NCI-H1092 (cell line): Measurements from ENCODE around the gene KRTAP1-4.
"Not testable (repeated sequence)": the region's sequence is repeated elsewhere in the genome, so short reads cannot be mapped to it uniquely, and the experiment has no call there.

Experiments
- DNase-seq: peaks from one replicate; lab custom pipeline; 2025; lab: John Stamatoyannopoulos, UW

KRTAP1-4 gene

DNA sequence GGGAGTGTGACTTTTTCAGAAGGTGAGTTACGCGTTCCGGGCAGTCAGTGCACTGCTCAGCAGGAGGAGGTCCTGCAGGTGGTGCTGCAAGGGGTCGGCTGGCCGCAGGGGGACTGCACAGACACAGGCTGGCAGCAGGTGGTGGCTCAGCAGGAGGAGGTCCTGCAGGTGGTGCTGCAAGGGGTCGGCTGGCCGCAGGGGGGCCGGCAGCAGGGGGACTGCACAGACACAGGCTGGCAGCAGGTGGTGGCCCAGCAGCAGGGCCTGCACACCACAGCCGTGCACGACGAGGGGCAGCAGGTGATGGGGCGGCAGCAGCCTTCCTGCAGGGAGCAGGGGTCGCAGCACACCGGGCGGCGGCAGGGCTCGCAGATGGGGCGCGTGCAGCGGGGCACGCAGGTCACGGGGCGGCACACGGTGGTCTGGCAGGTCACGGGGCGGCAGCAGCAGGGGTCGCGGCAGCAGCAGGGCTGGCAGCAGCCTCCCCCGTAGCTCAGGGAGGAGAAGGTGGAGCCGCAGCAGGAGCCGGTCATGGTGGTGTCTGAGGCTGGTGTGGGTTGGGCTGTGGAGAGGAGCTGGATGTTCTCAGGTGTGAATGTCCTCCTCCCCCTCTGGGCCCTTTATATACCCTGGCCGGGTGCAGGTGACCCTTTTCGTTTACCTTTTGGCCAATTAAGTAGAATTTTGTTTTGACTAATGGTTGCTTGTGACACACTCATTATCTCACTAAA is 16.9 kb upstream of the KRTAP1-4 start, which contains the start of gene KRTAP2-1:
TSS of gene KRTAP2-1 (minus strand) at position 582 of the 731 bp plus-strand sequence. CDS start at position 533, 49 bp downstream.
- not testable (repeated sequence) for DNase-seq

DNA sequence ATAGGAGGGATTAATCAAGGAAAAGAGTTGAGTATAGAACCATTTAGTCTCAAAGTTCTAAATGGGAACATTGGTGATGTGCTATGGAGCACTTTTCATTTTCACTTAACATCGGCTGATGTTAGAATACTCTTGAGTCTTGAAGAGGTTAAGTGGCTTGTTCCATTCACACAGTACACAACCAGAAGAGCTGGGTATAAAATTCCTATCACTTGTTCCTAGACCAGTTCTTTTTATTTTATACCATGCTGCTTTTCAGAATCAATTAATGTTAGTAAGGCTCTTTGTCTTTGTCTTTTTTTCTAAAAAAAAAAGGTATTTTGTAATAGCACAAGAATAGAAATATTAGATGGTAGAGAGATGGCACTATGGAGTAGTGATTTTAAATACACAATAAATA is 13.0 kb upstream of the KRTAP1-4 start:
- no peak for DNase-seq

DNA sequence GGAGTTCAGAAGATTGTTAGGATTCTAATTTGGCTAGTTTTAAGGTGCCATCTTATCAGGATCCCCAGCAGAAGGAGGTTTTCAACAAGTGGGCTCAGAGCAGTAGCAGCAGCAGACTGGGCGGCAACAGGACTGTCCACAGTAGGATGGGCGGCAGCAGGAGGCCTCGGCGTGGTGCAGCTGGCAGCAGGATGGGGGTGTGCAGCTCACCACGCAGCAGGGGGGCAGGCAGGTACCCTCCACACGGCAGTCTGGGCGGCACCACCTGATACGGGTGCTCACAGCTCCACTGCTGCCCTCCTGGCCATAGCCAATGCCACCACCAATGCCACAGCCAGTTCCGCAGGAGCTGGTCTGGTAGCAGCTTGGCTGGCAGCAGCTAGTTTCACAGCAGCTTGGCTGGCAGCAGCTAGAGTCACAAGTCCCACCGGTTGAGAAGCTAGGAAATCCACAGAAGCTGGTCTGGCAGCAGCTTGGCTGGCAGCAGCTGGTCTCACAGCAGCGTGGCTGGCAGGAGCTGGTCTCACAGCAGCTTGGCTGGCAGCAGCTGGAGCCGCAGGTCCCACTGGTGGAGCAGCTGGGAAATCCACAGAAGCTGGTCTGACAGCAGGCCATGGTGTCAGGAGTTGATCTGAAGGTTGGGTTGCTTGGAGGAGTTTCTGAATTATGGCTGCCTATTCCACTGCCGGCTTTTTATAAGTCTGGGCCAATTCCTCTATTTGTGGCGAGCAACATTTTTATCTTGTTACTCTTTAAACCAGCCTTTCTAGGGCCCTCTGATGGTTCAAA is 11.0 kb upstream of the KRTAP1-4 start, which contains the start of gene KRTAP1-1:
TSS of gene KRTAP1-1 (minus strand) at position 668 of the 789 bp plus-strand sequence. CDS start at position 615, 53 bp downstream.
- DNase-seq: not testable (repeated sequence)

DNA sequence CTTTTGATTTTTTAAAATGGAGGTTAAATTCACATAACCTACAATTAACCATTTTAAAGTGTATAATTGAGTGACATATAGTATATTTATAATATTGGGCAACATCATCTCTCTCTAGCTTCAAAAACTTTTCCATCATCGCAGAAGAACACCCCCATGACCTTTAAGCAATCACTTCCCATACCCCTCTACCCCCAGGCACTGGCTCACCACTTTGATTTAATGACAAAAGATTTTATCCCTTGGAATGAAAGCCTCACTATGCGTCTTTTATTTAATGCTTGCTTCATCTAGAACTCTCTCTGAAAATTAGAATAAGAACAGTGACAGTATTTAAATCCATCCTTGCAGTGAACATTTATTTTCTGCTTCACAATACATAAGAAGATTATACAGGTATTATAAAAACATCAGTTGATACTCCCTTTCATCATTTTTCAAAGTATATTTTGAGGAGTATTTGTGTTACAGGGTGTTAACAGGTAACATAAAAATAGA is 7.9 kb upstream of the KRTAP1-4 start:
- DNase-seq: no peak

DNA sequence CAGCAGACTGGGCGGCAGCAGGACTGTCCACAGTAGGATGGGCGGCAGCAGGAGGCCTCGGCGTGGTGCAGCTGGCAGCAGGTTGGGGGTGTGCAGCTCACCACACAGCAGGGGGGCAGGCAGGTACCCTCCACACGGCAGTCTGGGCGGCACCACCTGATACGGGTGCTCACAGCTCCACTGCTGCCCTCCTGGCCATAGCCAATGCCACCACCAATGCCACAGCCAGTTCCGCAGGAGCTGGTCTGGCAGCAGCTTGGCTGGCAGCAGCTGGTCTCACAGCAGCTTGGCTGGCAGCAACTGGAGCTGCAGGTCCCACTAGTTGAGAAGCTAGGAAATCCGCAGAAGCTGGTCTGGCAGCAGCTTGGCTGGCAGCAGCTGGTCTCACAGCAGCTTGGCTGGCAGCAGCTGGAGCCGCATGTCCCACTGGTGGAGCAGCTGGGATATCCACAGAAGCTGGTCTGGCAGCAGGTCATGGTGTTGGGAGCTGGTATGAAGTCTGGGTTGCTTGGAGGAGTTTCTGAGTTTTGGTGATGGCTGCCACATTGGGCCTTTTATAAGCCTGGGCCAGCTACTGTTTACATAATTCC is 4.4 kb upstream of the KRTAP1-4 start, which contains the start of gene KRTAP1-3:
TSS of gene KRTAP1-3 (minus strand) at position 529 of the 590 bp plus-strand sequence. CDS start at position 476, 53 bp downstream.
- DNase-seq: not testable (repeated sequence)

DNA sequence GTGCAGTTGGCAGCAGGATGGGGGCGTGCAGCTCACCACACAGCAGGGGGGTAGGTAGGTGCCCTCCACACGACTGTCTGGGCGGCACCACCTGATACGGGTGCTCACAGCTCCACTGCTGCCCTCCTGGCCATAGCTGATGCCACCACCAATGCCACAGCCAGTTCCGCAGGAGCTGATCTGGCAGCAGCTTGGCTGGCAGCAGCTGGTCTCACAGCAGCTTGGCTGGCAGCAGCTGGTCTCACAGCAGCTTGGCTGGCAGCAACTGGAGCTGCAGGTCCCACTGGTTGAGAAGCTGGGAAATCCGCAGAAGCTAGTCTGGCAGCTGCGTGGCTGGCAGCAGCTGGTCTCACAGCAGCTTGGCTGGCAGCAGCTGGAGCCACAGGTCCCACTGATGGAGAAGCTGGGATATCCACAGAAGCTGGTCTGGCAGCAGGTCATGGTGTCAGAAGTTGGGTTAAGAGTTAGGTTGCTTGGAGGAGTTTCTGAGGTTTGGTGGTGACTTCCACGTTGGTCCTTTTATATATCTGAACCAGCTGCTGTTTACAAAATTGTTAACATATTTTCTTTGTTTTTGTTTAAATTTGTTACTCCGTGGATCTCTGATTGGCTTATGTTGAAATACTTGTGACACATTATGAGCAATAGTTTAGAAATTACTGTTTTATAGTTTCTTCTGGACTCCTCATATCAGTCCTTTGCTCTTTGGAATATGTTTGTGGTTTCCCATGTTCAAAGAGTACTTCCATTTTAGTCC is 3.1 kb downstream of the KRTAP1-4 start, which contains the start of gene KRTAP1-5:
TSS of gene KRTAP1-5 (minus strand) at position 494 of the 757 bp plus-strand sequence. CDS start at position 441, 53 bp downstream.
- no peak for DNase-seq

DNA sequence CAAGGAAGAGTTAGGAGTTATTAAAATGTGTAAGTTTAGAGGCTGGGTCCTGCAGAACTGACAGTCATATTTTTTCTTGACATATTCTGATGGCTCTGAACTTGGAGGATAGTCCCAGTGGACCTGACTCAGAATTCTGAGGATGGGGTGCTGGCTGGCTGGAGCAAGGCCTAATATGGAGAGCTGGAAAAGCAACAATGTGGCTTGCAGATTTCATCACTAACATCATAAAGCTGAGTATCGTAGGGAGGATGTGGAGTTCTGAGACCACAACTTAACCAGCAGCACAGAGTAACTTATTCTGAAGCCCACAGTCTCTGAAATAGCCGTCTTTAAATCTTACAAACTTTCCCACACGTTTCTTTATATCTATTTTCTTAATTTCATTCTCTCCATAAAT is 5.3 kb downstream of the KRTAP1-4 start:
- DNase-seq: no peak

DNA sequence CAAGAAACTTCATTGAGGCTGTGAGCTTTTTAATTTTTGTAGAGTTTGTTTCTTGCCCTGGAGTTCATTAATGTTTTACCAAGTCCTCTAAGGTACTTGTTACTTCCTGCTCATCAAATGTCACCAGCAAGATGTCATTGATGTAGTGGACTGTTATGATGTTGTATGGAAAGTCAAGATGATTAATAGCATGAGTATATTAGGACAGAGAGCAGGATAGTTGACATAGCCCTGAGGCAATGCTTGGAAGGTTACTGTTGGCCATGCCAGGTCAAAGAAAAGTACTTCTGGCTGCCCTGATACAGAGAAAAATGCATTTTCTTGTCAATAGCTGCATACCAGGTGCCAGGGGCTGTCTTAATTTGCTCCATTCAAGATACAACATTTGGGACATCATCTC is 9.7 kb downstream of the KRTAP1-4 start:
- DNase-seq: no peak

DNA sequence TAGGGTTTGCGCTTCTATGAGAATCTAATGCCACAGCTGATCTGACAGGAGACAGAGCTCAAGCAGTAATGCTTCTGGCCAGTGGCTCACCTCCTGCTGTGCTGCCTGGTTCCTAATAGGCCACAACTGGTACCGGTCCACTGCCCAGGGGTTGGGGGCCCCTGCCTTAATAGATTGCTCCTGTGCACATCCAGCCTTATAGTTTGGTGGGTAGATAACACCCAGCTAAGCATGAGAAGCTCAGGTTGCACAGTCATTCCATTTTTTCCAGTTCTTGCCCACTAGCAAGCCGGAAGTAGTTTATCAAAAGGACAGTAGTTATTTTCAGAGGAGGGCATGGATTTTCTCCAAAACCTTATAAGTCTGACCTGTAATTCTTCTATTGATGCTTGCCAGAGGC is 10.6 kb downstream of the KRTAP1-4 start:
- DNase-seq: no peak

DNA sequence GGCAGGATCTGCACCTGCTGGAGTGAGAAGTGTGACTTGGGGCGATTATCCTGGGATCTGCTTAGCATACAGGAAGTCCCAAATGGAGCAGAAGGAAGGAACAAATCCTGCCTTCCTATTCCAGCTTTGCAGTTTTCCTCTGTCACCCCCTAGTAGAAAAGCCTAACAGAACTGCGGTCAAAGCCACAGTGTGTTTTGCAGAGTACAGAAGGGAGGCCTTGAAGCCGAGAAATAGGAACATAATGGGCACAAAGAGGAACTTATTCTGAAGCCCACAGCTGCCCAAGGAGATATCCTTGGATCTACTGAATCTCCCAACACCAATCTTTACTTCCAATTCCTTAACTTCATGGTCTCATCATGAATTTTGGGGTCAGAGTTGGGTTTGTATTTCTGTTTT is 11.5 kb downstream of the KRTAP1-4 start:
- DNase-seq: no peak

DNA sequence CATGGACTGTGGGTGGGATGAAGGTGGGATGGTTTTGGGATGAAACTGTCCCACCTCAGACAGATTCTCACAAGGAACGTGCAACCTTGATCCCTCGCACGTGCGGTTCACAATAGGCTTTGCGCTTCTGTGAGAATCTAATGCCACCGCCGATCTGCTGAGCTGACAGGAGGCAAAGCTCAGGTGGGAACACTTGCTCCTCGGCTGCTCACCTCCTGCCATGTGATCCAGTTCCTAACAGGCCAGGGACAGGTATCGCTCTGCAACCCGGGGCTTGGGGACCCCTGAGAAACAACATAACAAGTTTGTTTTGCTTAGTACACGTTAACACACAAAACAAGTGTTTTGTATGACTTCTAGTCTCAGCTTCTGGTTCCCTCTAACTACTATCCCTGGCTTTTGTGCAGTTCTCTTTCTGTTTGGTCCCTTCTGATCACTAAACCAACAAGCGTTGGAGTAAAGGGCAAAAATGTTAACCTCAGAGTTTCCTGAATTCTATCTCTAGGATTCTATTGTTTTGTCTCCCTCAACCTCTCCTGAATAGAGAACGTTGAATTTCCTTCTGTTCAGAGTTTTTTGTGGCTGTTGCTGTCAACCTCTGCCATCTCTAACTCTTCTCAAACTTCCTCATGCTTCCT is 13.3 kb downstream of the KRTAP1-4 start:
- DNase-seq: no peak

DNA sequence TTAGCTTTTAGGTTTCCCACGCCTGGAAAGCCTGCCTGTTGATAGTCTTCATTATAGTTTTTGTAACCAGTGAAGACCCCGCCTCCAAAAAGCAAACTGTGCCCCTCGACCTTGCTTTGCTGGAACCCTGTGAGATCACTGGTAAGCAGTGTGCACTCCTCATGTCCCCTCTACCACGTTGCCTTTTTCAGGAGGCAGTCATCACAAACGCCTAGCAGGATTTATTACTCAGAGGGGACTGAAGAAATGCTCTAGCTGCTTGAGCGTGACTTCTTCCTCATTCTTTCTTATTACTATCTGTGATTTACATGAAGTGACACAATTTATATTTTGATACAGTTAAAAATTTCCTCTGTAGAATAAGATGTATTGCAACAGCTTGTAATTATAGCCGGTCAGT is 14.5 kb downstream of the KRTAP1-4 start:
- DNase-seq: no peak

DNA sequence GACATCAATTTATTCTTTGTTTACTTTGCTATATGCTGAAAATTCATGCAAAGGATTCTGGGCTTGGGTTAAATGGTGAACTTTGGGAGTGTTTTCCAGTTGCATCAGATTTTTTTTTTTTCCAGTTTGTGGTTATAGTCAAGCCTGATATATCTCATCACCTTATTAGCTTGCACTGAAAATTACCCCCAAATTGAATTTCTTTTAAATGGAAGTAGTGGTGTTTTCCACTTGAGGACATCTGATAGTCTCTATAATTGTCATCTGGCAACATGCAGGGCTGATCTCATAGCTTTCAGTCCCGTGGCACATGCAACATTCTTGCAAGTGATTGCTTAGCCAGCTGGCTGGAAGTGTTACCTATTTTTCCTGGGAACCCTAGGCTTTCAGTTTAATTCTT is 16.4 kb downstream of the KRTAP1-4 start:
- no peak for DNase-seq

DNA sequence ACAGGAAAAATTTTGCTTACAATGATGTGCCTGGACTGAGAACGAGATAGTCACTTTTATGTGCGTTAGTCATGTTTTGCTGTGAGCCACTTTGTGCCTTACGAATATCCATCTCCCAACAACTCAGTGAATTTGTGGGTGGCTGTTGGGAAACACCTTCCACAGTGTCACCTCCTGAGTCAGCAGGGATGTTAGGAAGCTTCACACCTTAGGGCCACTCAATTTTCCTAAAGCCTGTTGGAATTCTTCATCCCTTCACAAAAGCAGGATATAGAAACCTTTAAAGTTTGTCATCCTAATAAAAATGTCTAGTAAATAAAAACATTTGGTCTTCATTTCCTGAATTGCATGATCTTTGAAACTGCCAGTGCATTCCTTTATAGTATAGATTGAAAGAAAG is 16.8 kb downstream of the KRTAP1-4 start:
- DNase-seq: no peak

DNA sequence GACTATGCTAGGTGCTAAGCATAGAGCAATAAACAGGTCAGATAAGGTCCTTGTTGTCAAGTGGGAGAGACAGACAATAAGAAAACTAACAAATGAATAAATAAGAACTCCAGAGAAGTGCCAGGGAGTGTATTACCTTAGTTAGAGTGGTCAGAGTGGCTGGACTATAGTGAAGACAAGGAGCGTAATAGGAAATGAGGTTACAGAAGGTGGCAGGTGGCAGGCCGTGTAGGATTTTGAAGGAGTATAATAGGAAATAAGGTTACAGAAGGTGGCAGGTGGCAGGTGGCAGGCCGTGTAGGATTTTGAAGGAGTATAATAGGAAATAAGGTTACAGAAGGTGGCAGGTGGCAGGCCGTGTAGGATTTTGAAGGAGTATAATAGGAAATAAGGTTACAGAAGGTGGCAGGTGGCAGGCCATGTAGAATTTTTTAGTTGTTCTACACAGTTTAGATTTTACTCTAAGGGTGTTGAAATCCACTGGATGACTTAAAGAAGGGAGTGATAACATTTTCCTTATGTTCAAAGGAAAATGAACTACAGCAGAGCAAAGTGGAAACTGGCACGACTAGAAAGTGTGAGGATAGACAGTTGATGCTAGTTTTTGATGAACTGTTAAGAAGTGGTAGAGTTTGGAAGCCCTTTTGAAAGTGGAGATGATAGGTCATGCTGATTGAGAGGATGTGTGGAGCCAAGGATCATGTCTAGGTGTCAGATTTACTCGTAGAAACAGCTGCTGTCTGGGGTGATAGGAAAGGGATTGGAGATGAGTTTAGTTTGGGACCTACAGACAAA is 17.5 kb downstream of the KRTAP1-4 start:
- DNase-seq: no peak

DNA sequence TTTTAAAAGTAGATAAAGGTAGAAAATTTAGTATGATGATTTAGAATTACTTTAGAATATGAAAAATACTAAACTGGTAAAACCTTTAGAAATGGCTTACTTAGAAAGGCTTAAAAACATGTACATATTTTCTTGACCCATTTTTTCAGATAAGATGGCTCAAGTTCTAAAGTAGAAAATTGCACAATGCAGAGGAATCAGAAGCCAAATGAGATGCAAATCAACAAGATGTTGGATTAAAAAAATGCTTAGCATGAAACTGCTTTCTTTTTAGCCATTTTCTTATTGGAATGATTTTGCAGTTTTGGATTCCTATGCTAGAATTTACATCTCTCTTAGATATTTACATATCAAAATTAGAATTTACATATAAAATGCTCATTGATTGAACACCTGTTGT is 19.6 kb downstream of the KRTAP1-4 start:
- DNase-seq: no peak

DNA sequence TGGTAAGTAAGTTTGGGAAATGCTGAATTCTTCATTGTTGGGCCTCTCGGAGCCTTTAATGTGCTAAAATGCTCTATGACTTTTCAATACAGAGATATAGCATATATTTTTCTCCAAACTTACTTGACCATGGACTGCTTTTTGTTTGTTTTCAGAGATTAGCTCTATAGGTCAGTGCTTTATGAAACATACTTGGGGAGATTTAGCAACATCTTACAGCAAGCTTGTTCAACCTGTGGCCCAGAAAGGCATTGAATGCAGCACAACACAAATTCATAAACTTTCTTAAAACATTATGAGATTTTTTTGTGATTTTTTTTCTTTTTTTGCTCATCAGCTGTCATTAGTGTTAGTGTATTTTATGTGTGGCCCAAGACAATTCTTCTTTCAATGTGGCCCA is 20.1 kb downstream of the KRTAP1-4 start:
- DNase-seq: no peak

DNA sequence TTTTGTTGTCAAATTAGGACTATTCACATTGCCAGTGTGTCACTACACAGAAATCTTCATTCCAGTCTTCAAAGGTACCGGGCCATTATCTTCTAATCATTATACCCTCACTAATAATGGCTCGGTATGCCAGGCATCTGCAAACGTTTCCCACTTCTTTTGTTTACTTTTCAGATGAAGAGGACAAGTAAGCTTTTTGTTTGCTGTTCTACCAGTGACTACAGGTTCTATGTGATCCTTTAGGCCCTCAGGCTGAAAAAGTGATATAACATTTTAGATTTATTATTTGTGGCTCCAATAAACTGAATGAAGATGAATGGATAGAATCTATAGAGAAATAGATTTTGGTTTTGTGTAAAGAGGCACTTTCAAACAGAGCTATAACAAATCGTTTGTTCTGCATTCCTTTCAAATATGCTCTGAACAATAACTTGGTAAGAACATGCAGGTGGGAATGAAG is 20.7 kb downstream of the KRTAP1-4 start:
- DNase-seq: no peak

DNA sequence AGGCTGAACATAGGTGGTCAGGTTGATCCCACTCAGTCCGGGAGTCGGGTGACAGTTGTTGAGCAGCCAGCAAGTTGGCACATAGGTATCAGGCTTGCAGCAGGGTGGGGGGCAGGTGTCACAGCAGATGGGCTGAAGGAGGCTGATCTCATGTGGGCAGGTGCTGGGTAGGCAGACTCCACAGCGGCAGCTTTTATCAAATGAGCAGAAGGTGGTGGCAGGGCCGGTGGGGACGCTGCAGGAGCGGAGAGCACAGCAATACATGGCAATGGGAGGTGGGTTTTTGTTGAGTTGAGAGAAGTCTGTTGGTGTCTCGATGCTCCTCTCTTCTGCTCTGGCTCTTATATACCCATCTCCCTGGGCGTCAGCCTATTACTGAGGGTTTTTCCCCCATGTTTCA is 21.2 kb downstream of the KRTAP1-4 start, which contains the start of gene KRTAP3-1:
TSS of gene KRTAP3-1 (minus strand) at position 318 of the 400 bp plus-strand sequence. CDS start at position 264, 54 bp downstream.
- DNase-seq: no peak

DNA sequence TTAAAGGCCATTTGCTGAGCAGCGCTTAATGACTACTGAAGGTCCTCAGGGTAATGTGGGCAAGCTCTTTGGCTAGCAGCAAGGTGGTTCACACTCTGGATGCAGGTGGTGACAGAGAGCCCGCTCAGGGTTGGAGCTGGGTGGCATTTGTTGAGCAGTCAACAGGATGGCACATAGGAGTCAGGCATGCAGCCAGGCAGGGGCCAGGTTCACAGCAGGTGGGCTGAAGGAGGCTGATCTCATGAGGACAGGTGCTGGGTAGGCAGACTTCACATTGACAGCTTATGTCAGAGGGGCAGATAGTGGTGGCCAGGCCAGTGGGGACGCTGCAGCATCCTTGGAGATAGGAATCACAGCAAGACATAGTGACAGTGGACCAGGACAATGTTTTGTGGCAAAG is 25.6 kb downstream of the KRTAP1-4 start:
- DNase-seq: no peak
